Liver (tissue), 9 donors: ENCODE measurements around the gene AOAH. TPM values are rescaled to one million over a fixed set of nuclear protein-coding genes. Genes with fewer than 3 reads are reported as not detected.

Experiments used
- DNase-seq: peaks from one replicate; pipeline ENCODE4 v3.0.0-alpha.2; 2017; ENCODE audit warnings: low spot score
- H3K27ac ChIP-seq, 2 donors: one replicate each; pipeline ENCODE4 v1.7.0; 2013; ENCODE audit warnings: inconsistent platforms in 2 of 2, low read length in 2 of 2, control low read depth in 1 of 2, low read depth in 1 of 2, mild to moderate bottlenecking in 1 of 2
- H3K27me3 ChIP-seq, 4 donors: one replicate each; pipeline versions ENCODE4 v1.6.1 to v1.7.0; 2013; ENCODE audit warnings: low read length in 3 of 4, inconsistent platforms in 1 of 4, mild to moderate bottlenecking in 1 of 4, moderate library complexity in 1 of 4; ENCODE audit not compliant: control insufficient read depth in 4 of 4, insufficient read depth in 4 of 4
- H3K36me3 ChIP-seq, 4 donors: one replicate each; pipeline versions ENCODE4 v1.6.1 to v1.7.0; 2013; ENCODE audit warnings: low read length in 3 of 4, mild to moderate bottlenecking in 3 of 4, low read depth in 1 of 4, moderate library complexity in 1 of 4; ENCODE audit not compliant: control insufficient read depth in 4 of 4, insufficient read depth in 3 of 4
- H3K4me1 ChIP-seq, 4 donors: one replicate each; pipeline versions ENCODE4 v1.6.1 to v1.7.0; 2013; ENCODE audit warnings: low read length in 3 of 4, mild to moderate bottlenecking in 3 of 4, moderate library complexity in 1 of 4; ENCODE audit not compliant: control insufficient read depth in 4 of 4, insufficient read depth in 4 of 4
- H3K4me3 ChIP-seq, 3 donors: one replicate each; pipeline versions ENCODE4 v1.6.1 to v1.7.0; 2013; ENCODE audit warnings: low read length in 3 of 3, control low read depth in 1 of 3, low read depth in 1 of 3, mild to moderate bottlenecking in 1 of 3
- H3K9ac ChIP-seq, 2 donors: one replicate each; pipeline ENCODE4 v1.7.0; 2013; ENCODE audit warnings: low read length in 2 of 2, mild to moderate bottlenecking in 2 of 2, moderate library complexity in 2 of 2, control low read depth in 1 of 2, low read depth in 1 of 2
- H3K9me3 ChIP-seq, 4 donors: one replicate each; pipeline versions ENCODE4 v1.6.1 to v1.7.0; 2013; ENCODE audit warnings: low read length in 3 of 4; ENCODE audit not compliant: control insufficient read depth in 4 of 4
- ATF3 ChIP-seq: IDR thresholded peaks from 2 replicates; pipeline ENCODE4 v1.6.1; 2016; ENCODE audit warnings: antibody characterized with exemption
- CTCF ChIP-seq: fragments of 150-350 bp; IDR thresholded peaks from 2 replicates; pipeline ENCODE4 v1.5.1; 2017; ENCODE audit warnings: improper control_type of control experiment, low read depth, low read length; ENCODE audit not compliant: missing input control
- EGR1 ChIP-seq, 2 donors: IDR thresholded peaks; 2 replicates each; pipeline ENCODE4 v1.6.1; 2016 to 2018; ENCODE audit warnings: antibody characterized with exemption in 2 of 2, low read depth in 2 of 2
- FOXA1 ChIP-seq: IDR thresholded peaks from 2 replicates; pipeline ENCODE4 v1.6.1; 2016; ENCODE audit warnings: antibody characterized with exemption
- FOXA2 ChIP-seq: IDR thresholded peaks from 2 replicates; pipeline ENCODE4 v1.6.1; 2016; ENCODE audit warnings: antibody characterized with exemption
- GABPA ChIP-seq, 2 donors: IDR thresholded peaks in 1 of 2; conservative IDR thresholded peaks in 1 of 2; 2 replicates each; pipeline ENCODE4 v1.6.1; 2016; ENCODE audit warnings: antibody characterized with exemption in 2 of 2, mild to moderate bottlenecking in 1 of 2, moderate library complexity in 1 of 2
- HNF4A ChIP-seq, 2 donors: conservative IDR thresholded peaks; 2 replicates each; pipeline ENCODE4 v1.6.1; 2016; ENCODE audit warnings: antibody characterized with exemption in 2 of 2, mild to moderate bottlenecking in 2 of 2
- HNF4G ChIP-seq: IDR thresholded peaks from 2 replicates; pipeline ENCODE4 v1.6.1; 2016; ENCODE audit warnings: antibody characterized with exemption
- JUND ChIP-seq, 2 donors: IDR thresholded peaks; 2 replicates each; pipeline ENCODE4 v1.6.1; 2016; ENCODE audit warnings: antibody characterized with exemption in 2 of 2
- NR2F2 ChIP-seq: IDR thresholded peaks from 2 replicates; pipeline ENCODE4 v1.6.1; 2016; ENCODE audit warnings: antibody characterized with exemption
- RAD21 ChIP-seq, 2 donors: IDR thresholded peaks; 2 replicates each; pipeline ENCODE4 v1.6.1; 2016; ENCODE audit warnings: antibody characterized with exemption in 2 of 2, mild to moderate bottlenecking in 2 of 2
- REST ChIP-seq: IDR thresholded peaks from 2 replicates; pipeline ENCODE4 v1.6.1; 2016; ENCODE audit warnings: antibody characterized with exemption, mild to moderate bottlenecking
- RXRA ChIP-seq, 2 donors: IDR thresholded peaks; 2 replicates each; pipeline ENCODE4 v1.6.1; 2017 to 2018; ENCODE audit warnings: antibody characterized with exemption in 2 of 2, mild to moderate bottlenecking in 1 of 2
- SP1 ChIP-seq: IDR thresholded peaks from 2 replicates; pipeline ENCODE4 v1.6.1; 2018; ENCODE audit warnings: antibody characterized with exemption, mild to moderate bottlenecking
- TAF1 ChIP-seq: conservative IDR thresholded peaks from 2 replicates; pipeline ENCODE4 v1.6.1; 2016; ENCODE audit warnings: antibody characterized with exemption, mild to moderate bottlenecking
- YY1 ChIP-seq: IDR thresholded peaks from 2 replicates; pipeline ENCODE4 v1.6.1; 2016; ENCODE audit warnings: antibody characterized with exemption, mild to moderate bottlenecking
- WGBS: extraction: QIAGEN DNeasy Blood & Tissue Kit; methylation state at CpG from one replicate; pipeline ENCODE4 v1.1.7; 2013; 5-methylcytosine and 5-hydroxymethylcytosine counted together
- polyA plus RNA-seq, 2 donors: library from polyadenylated mRNA; stranded (reverse) in 1 of 2; unstranded in 1 of 2; fragments of 200-250 nt in 1 of 2; fragments of >200 nt in 1 of 2; fragmentation: Nextera tagmentation in 1 of 2; extraction: Ambion mirVana in 1 of 2; gene quantifications; one replicate each; pipeline versions ENCODE4 v1.2.1 to v1.2.3, GENCODE V29; 2013 to 2015
- total RNA-seq, 2 donors: library from RNA; depleted of rRNA; stranded (reverse); fragments of >200 nt; gene quantifications; one replicate each; pipeline ENCODE4 v1.2.3, GENCODE V29; 2014
- TF ChIP-seq, protein P1 (sequence below): IDR thresholded peaks from 2 replicates; pipeline ENCODE4 v1.6.1; 2016; ENCODE audit warnings: antibody characterized with exemption
- TF ChIP-seq, protein P2 (sequence below): IDR thresholded peaks from 2 replicates; pipeline ENCODE4 v1.6.1; 2016; ENCODE audit warnings: antibody characterized with exemption
- donor health status: healthy.
- donor health status: healthy.
- donor health status: healthy.
- donor health status: healthy.
- donor health status: healthy.

Gene AOAH
- total and polyA plus RNA-seq, 4 donors, result 2.4 to 26.7 (median 5.8) TPM

GRCh38 chr7:36684954-36685353, 39.3 kb downstream of the AOAH start:
- H3K36me3 ChIP-seq, result no peaks in the 10 kb centered on the region
- 70% methylated on average over 3 of the region's 3 CpGs for WGBS
- no peak for TF ChIP-seq FOXA2
- no peaks in the 10 kb centered on the region for H3K4me1 ChIP-seq
- H3K4me3 ChIP-seq, result no peak overlapping the region
- no peaks in the 10 kb centered on the region for H3K9me3 ChIP-seq
- no peaks in the 10 kb centered on the region for H3K27me3 ChIP-seq
- H3K9ac ChIP-seq, result no peak overlapping the region
- no peak overlapping the region for H3K27ac ChIP-seq
- no peak for DNase-seq

DNA sequence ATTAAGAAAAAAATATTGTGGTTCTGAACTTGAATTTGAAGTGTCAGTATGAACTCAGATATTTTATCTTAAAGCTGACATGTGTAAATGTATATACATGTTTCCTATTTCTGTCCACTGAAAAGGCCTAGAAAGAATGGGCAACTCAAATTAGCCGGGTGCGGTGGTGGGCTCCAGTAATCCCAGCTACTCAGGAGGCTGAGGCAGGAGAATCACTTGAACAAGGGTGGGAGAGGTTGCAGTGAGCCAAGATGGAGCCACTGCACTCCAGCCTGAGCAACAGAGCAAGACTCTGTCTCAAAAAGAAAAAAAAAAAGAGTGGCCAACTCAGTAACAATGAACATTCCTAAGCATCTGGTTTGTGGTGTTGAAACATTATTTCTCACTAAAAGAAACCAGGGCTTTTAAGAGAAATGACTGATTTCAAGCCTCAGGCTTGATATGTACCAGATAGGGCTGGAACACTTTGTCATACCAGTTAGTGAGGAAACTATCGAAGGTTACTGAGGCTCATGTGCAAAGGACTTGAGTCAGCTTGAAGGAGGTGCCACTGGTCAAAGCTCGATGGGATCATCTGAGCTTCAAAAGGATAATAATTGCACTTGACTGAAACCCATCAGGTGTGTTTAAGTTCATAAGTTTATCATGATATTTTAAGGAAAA, 40.5 kb downstream of the AOAH start:
- no peaks in the 10 kb centered on the region for H3K27me3 ChIP-seq
- H3K36me3 ChIP-seq, result no peaks in the 10 kb centered on the region
- TF ChIP-seq, protein P1, sequence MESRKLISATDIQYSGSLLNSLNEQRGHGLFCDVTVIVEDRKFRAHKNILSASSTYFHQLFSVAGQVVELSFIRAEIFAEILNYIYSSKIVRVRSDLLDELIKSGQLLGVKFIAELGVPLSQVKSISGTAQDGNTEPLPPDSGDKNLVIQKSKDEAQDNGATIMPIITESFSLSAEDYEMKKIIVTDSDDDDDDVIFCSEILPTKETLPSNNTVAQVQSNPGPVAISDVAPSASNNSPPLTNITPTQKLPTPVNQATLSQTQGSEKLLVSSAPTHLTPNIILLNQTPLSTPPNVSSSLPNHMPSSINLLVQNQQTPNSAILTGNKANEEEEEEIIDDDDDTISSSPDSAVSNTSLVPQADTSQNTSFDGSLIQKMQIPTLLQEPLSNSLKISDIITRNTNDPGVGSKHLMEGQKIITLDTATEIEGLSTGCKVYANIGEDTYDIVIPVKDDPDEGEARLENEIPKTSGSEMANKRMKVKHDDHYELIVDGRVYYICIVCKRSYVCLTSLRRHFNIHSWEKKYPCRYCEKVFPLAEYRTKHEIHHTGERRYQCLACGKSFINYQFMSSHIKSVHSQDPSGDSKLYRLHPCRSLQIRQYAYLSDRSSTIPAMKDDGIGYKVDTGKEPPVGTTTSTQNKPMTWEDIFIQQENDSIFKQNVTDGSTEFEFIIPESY, result no peak
- TF ChIP-seq GABPA (IDR thresholded peaks at IDR 0.05 in 1 of 2, conservative IDR thresholded peaks at IDR 0.05 in 1 of 2) (no peak), ATF3 (no peak), HNF4A (conservative IDR thresholded peaks at IDR 0.05) (no peak), SP1 (no peak), FOXA2 (no peak), FOXA1 (no peak), REST (no peak), JUND (IDR thresholded peaks at IDR 0.05) (no peak), CTCF (no peak), TAF1 (no peak), RXRA (IDR thresholded peaks at IDR 0.05) (no peak), NR2F2 (no peak), HNF4G (no peak), EGR1 (IDR thresholded peaks at IDR 0.05; ENCODE audit: low read depth in 2 of 2) (no peak), YY1 (no peak), RAD21 (IDR thresholded peaks at IDR 0.05) (no peak)
- TF ChIP-seq, protein P2, sequence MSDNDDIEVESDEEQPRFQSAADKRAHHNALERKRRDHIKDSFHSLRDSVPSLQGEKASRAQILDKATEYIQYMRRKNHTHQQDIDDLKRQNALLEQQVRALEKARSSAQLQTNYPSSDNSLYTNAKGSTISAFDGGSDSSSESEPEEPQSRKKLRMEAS, result no peak
- 92% methylated on average over 4 of the region's 4 CpGs for WGBS
- H3K9me3 ChIP-seq, result no peaks in the 10 kb centered on the region
- no peaks in the 10 kb centered on the region for H3K4me1 ChIP-seq
- DNase-seq, result no peak
- no peak overlapping the region for H3K4me3 ChIP-seq
- no peak overlapping the region for H3K27ac ChIP-seq
- no peak overlapping the region for H3K9ac ChIP-seq
